GM23248 (cell line): ENCODE results near the gene DIPK1B. TPM values are rescaled to one million over a fixed set of nuclear protein-coding genes. Genes with fewer than 3 reads are reported as not detected.

Experiments used
- DNase-seq: peaks from one replicate; pipeline ENCODE4 v3.0.0-alpha.2; 2015
- H2AFZ ChIP-seq: fragments of 200-600 bp; sonication (generic); 2 replicates; pipeline ENCODE4 v1.6.1; 2016; ENCODE audit warnings: antibody characterized with exemption
- H3F3A ChIP-seq: fragments of 200-600 bp; sonication (generic); 2 replicates; pipeline ENCODE4 v1.6.1; 2016; ENCODE audit warnings: mild to moderate bottlenecking, antibody characterized with exemption, mixed run types; ENCODE audit not compliant: insufficient read depth
- H3K27ac ChIP-seq: fragments of 200-600 bp; sonication (generic); 2 replicates; pipeline ENCODE4 v1.5.1; 2016; ENCODE audit warnings: mild to moderate bottlenecking
- H3K27me3 ChIP-seq: fragments of 200-600 bp; sonication (generic); replicated peaks from 2 replicates; pipeline ENCODE4 v1.6.1; 2016; ENCODE audit warnings: mild to moderate bottlenecking; ENCODE audit not compliant: insufficient read depth
- H3K36me3 ChIP-seq: fragments of 200-600 bp; sonication (generic); 2 replicates; pipeline ENCODE4 v1.6.1; 2016; ENCODE audit warnings: low read depth, mild to moderate bottlenecking
- H3K4me1 ChIP-seq: fragments of 200-600 bp; sonication (generic); 2 replicates; pipeline ENCODE4 v1.6.1; 2016; ENCODE audit warnings: mild to moderate bottlenecking; ENCODE audit not compliant: insufficient read depth
- H3K4me2 ChIP-seq: fragments of 200-600 bp; sonication (generic); one replicate; pipeline ENCODE4 v1.6.1; 2016; ENCODE audit warnings: mild to moderate bottlenecking; ENCODE audit not compliant: unreplicated experiment
- H3K4me3 ChIP-seq: fragments of 200-600 bp; sonication (generic); 2 replicates; pipeline ENCODE4 v1.5.1; 2016; ENCODE audit warnings: mild to moderate bottlenecking
- H3K79me2 ChIP-seq: fragments of 200-600 bp; sonication (generic); 2 replicates; pipeline ENCODE4 v1.6.1; 2016; ENCODE audit warnings: mild to moderate bottlenecking; ENCODE audit not compliant: insufficient read depth
- H3K9ac ChIP-seq: fragments of 200-600 bp; sonication (generic); 2 replicates; pipeline ENCODE4 v1.6.1; 2016; ENCODE audit warnings: mild to moderate bottlenecking
- H3K9me2 ChIP-seq: fragments of 200-600 bp; sonication (generic); 2 replicates; pipeline ENCODE4 v1.6.1; 2016; ENCODE audit warnings: mixed run types, mild to moderate bottlenecking, moderate library complexity; ENCODE audit not compliant: insufficient read depth
- H3K9me3 ChIP-seq: fragments of 200-600 bp; sonication (generic); one replicate; pipeline ENCODE4 v1.6.1; 2017; ENCODE audit warnings: low read depth
- H4K20me1 ChIP-seq: fragments of 200-600 bp; sonication (generic); 2 replicates; pipeline ENCODE4 v1.6.0; 2016; ENCODE audit not compliant: insufficient read depth
- EZH2 ChIP-seq: fragments of 200-600 bp; sonication (generic); IDR thresholded peaks from 2 replicates; pipeline ENCODE4 v1.6.1; 2018; ENCODE audit warnings: antibody characterized with exemption, mild to moderate bottlenecking; ENCODE audit not compliant: insufficient read depth, poor library complexity, severe bottlenecking
- EZH2phosphoT487 ChIP-seq: fragments of 200-600 bp; sonication (generic); IDR thresholded peaks from 2 replicates; pipeline ENCODE4 v1.6.1; 2018; ENCODE audit warnings: antibody characterized with exemption, moderate library complexity, mild to moderate bottlenecking, low read depth; ENCODE audit not compliant: insufficient read depth
- WGBS, 2 experiments: methylation state at CpG; one replicate each; pipeline ENCODE4 v1.1.6; 2015 to 2017; ENCODE audit warnings: low lambda C conversion rate in 2 of 2, low coverage in 1 of 2; ENCODE audit errors: missing lambda C conversion rate in 2 of 2; 5-methylcytosine and 5-hydroxymethylcytosine counted together
- in situ Hi-C: fragments of 300-500 bp; cut with MboI; formaldehyde crosslinking; loops from 2 replicates; pipeline ENCODE4 v1.15.0; 2020
- polyA plus RNA-seq: library from polyadenylated mRNA; unstranded; fragments of >200 nt; fragmentation: Nextera tagmentation; extraction: Ambion mirVana; gene quantifications from 2 replicates; pipeline ENCODE4 v1.2.1, GENCODE V29; 2016
- total RNA-seq: library from RNA; depleted of rRNA; stranded (reverse); fragments of >200 nt; shearing (Covaris generic); gene quantifications from 2 replicates; pipeline ENCODE4 v1.2.3, GENCODE V29; 2014

The DIPK1B gene
- total and polyA plus RNA-seq, 2 experiments from 2014 or later = not detected

- no peaks in the 10 kb centered on the region for H3F3A ChIP-seq
- H3K27ac ChIP-seq = no peak overlapping the region
- TF ChIP-seq EZH2 = no peak
- no peak for TF ChIP-seq EZH2phosphoT487
- H3K9ac ChIP-seq = no peak overlapping the region
- H3K4me1 ChIP-seq = peaks cover 5% of the 10 kb centered on the region
- H2AFZ ChIP-seq = no peak overlapping the region
- no peaks in the 10 kb centered on the region for H3K36me3 ChIP-seq
- in situ Hi-C loops = no loop called here
- no peaks in the 10 kb centered on the region for H3K27me3 ChIP-seq
- H4K20me1 ChIP-seq = no peaks in the 10 kb centered on the region
- no peaks in the 10 kb centered on the region for H3K9me2 ChIP-seq
- peaks cover 33% of the 10 kb centered on the region for H3K79me2 ChIP-seq
- no peak overlapping the region for H3K4me3 ChIP-seq
- WGBS, 2 experiments = 92 to 94% methylated on average over 17 of the region's 17 CpGs
- H3K9me3 ChIP-seq = no peaks in the 10 kb centered on the region
- no peak overlapping the region for H3K4me2 ChIP-seq
- no peak for DNase-seq
These were observed 31.3 kb upstream of the DIPK1B start for GRCh38 chr9:136681029-136681428.

DNA sequence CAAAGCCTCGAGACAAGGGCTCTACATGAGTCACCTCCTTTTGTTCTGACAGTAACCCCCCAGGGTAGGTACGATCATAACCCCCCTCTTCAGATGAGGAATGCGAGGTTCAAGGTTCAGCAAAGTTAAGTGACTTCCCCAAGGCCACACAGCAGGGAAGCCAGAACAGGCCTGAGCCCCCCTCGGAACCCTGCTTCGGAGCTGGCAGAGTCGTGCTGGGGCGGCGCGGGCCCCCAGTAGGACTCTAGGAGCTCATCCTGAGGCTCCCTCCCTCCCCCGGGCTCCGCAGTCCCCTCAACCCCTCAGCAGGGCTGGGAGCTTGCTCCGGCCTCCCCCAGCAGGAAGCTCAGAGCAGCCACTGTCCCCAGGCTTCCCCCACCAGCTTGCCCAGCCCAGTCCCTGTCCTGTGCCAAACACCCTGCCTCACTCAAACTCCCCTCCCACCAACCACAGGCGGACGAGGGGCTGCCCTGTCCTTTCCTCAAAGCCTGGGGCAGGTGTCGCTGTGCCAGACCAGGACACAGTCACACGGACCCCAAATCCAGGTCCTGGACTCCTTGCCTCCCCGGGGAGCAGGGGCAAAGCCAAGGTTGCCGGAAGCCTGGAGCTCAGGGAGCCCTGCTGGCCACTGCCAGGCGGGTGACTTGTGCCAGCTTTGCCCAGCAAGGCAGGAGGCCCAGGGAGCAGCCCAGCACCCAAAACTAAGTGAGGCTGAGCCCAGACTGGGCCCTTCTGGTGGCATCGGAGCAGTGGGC is 30.2 kb upstream of the DIPK1B start:
- Histone ChIP-seq H3K27ac (no peak overlapping the region), H3K79me2 (peaks cover 38% of the 10 kb centered on the region), H3K4me3 (no peak overlapping the region), H3F3A (no peaks in the 10 kb centered on the region), H3K9me2 (no peaks in the 10 kb centered on the region), H3K9me3 (no peaks in the 10 kb centered on the region), H3K36me3 (no peaks in the 10 kb centered on the region), H3K27me3 (no peaks in the 10 kb centered on the region), H2AFZ (no peak overlapping the region), H3K4me2 (no peak overlapping the region), H3K9ac (no peak overlapping the region), H3K4me1 (peaks cover 5% of the 10 kb centered on the region), H4K20me1 (no peaks in the 10 kb centered on the region)
- WGBS, 2 experiments = 82 to 90% methylated on average over 18 to 20 of the region's 20 CpGs
- no peak for DNase-seq
- in situ Hi-C loops = no loop called here
- TF ChIP-seq EZH2phosphoT487 (no peak), EZH2 (no peak)

- H3K36me3 ChIP-seq = no peaks in the 10 kb centered on the region
- H3K27me3 ChIP-seq = no peaks in the 10 kb centered on the region
- H3K9ac ChIP-seq = no peak overlapping the region
- no peak for TF ChIP-seq EZH2phosphoT487
- no peak for TF ChIP-seq EZH2
- peaks cover 5% of the 10 kb centered on the region for H3K4me1 ChIP-seq
- in situ Hi-C loops = no loop called here
- WGBS, 2 experiments = 84 to 88% methylated on average over 8 to 10 of the region's 10 CpGs
- H4K20me1 ChIP-seq = no peaks in the 10 kb centered on the region
- peaks cover 38% of the 10 kb centered on the region for H3K79me2 ChIP-seq
- H3K9me2 ChIP-seq = no peaks in the 10 kb centered on the region
- H3K4me3 ChIP-seq = no peak overlapping the region
- no peak for DNase-seq
- no peaks in the 10 kb centered on the region for H3F3A ChIP-seq
- no peak overlapping the region for H2AFZ ChIP-seq
- H3K9me3 ChIP-seq = no peaks in the 10 kb centered on the region
- no peak overlapping the region for H3K4me2 ChIP-seq
- no peak overlapping the region for H3K27ac ChIP-seq
These were observed 29.7 kb upstream of the DIPK1B start for GRCh38 chr9:136682710-136683109.

GRCh38 chr9:136683173-136683745 is 29.1 kb upstream of the DIPK1B start:
- Histone ChIP-seq H2AFZ (no peak overlapping the region), H3K9me3 (no peaks in the 10 kb centered on the region), H3K27ac (no peak overlapping the region), H3K4me1 (peaks cover 5% of the 10 kb centered on the region), H3F3A (0 out of 2 replicates have a peak, but pooled peaks cover 4% of the 10 kb centered on the region), H3K36me3 (no peaks in the 10 kb centered on the region), H4K20me1 (no peaks in the 10 kb centered on the region), H3K9ac (no peak overlapping the region), H3K4me3 (no peak overlapping the region), H3K4me2 (no peak overlapping the region), H3K79me2 (peaks cover 38% of the 10 kb centered on the region), H3K9me2 (no peaks in the 10 kb centered on the region), H3K27me3 (no peaks in the 10 kb centered on the region)
- no peak for DNase-seq
- in situ Hi-C loops = no loop called here
- 93 to 96% methylated on average over 15 of the region's 16 CpGs for WGBS, 2 experiments
- TF ChIP-seq EZH2 = no peak
